ENCODE measurements around the gene SHANK3.

SHANK3 gene

GRCh38 chr22:50699756-50700386, 27.2 kb downstream of the SHANK3 start:
- DNase-seq (ENCODE audit: low read depth), result no peak

GRCh38 chr22:50700387-50701075, 27.9 kb downstream of the SHANK3 start:
- DNase-seq (ENCODE audit: low read depth), result no peak

GRCh38 chr22:50701076-50701419, 28.4 kb downstream of the SHANK3 start:
- DNase-seq (ENCODE audit: low read depth), result no peak

GRCh38 chr22:50701428-50702154, 29.0 kb downstream of the SHANK3 start:
- DNase-seq (ENCODE audit: low read depth), result no peak

- DNase-seq (ENCODE audit: low read depth), result no peak
Measured at GRCh38 chr22:50702261-50702671, 29.6 kb downstream of the SHANK3 start.

- no peak for DNase-seq (ENCODE audit: low read depth)
Measured at GRCh38 chr22:50702821-50703725, 30.4 kb downstream of the SHANK3 start.

- no peak for DNase-seq (ENCODE audit: low read depth)
Measured at GRCh38 chr22:50703726-50704509, 31.3 kb downstream of the SHANK3 start.

GRCh38 chr22:50704510-50705218, 32.0 kb downstream of the SHANK3 start:
- DNase-seq (ENCODE audit: low read depth), result no peak

GRCh38 chr22:50705219-50705691, 32.6 kb downstream of the SHANK3 start:
- no peak for DNase-seq (ENCODE audit: low read depth)

- DNase-seq (ENCODE audit: low read depth), result no peak
Measured at GRCh38 chr22:50705851-50706351, 33.3 kb downstream of the SHANK3 start.

- DNase-seq (ENCODE audit: low read depth), result no peak
Measured at GRCh38 chr22:50706481-50707125, 34.0 kb downstream of the SHANK3 start.

GRCh38 chr22:50708474-50708873, 35.9 kb downstream of the SHANK3 start:
- DNase-seq (ENCODE audit: low read depth), result no peak

GRCh38 chr22:50708996-50709395, 36.4 kb downstream of the SHANK3 start:
- no peak for DNase-seq (ENCODE audit: low read depth)

- DNase-seq (ENCODE audit: low read depth), result no peak
Measured at GRCh38 chr22:50710221-50710620, 37.6 kb downstream of the SHANK3 start.

GRCh38 chr22:50710886-50711285, 38.3 kb downstream of the SHANK3 start:
- no peak for DNase-seq (ENCODE audit: low read depth)

GRCh38 chr22:50711446-50712340, 39.1 kb downstream of the SHANK3 start:
- DNase-seq (ENCODE audit: low read depth), result no peak

- no peak for DNase-seq (ENCODE audit: low read depth)
Measured at GRCh38 chr22:50712341-50713007, 39.9 kb downstream of the SHANK3 start.

- no peak for DNase-seq (ENCODE audit: low read depth)
Measured at GRCh38 chr22:50713008-50713385, 40.4 kb downstream of the SHANK3 start.

Data from activated T-cell treated with anti-CD3 and anti-CD28 coated beads for 24 hours (primary cell).